ENCODE data around the gene ORAI1. TPM values are rescaled to one million over a fixed set of nuclear protein-coding genes. Genes with fewer than 3 reads are reported as not detected.

The ORAI1 gene
- total and polyA plus RNA-seq, 10 donors, result 12.9 to 47.5 (median 33.9) TPM

DNA sequence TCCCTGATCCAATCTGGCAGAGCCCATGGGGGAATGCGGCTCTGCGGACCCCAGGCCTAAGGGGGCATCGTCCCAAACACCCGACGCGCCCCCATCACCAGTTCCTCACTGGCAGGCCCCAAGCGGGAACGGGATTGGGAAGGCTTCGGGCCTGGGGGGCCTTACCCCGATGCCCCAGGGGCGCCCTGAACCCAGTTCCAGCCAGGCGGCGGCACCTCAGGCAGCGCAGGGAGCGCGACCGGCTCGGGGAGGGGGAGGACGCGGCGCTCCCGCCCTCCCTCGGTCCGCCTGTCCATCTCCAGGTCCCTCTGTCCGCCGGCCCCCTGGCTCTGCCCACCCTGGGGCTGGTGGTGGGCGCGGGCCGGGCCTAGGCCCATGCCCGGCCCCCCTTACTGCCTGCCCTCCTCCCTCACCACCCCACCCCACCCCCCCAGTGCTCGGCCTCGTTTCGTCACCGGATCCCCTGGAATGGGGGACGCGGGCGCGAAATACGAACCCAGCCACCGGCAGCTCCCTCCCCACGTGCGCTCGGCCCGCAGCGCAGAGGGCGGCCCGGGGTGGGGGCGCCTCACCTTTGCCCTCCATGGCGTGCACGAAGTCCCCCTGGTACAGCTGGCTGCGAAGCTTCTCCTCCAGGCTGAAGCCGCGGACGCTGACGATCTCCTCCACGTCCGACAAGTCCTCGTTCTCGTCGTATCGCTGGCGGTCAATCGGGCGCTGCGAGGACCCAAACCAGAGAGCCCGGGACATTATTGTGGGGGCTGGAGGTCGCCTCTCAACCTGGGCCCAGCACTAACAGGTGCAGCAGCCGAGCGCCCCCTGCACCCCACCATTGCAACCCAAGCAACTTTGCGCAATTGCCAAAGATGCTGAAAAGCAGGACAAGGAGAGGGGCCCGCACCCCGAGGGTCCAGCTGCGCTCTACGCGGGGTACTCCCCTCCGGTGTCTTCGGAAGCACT is 47.8 kb upstream of the ORAI1 start:
- intact Hi-C loops (cut with DNase I; ENCODE audit: low total_unique reads), result no loop called here
- Histone ChIP-seq H3K9me3 (no peaks in the 10 kb centered on the region), H3K27ac (peak overlapping the region; percentile 72 to 92 (median 86)), H3K36me3 (peaks cover 0 to 28% (median 10%) of the 10 kb centered on the region in 6 donors), H3K4me3 (peak overlapping the region; percentile 47 to 76 (median 62)), H3K4me1 (peaks cover 29 to 69% (median 50%) of the 10 kb centered on the region in 6 donors), H3K27me3 (replicated peaks in 1 of 7) (no peaks in the 10 kb centered on the region)
- peak in 1 of 3 donors; percentile 13 for TF ChIP-seq POLR2AphosphoS5 (IDR thresholded peaks at IDR 0.05)
- no peak for TF ChIP-seq POLR2A (IDR thresholded peaks at IDR 0.05)
- TF ChIP-seq CTCF (IDR thresholded peaks at IDR 0.05 in 8 of 11, conservative IDR thresholded peaks at IDR 0.05 in 3 of 11), result no peak
- WGBS, 5 donors, result 18 to 29% (median 26%) methylated on average over 13 to 77 of the region's 77 CpGs
- DNase-seq, result peak; percentile 87

- intact Hi-C loops (cut with DNase I; ENCODE audit: low total_unique reads), result no loop called here
- peak in 2 of 11 experiments; percentile 13 to 14 for TF ChIP-seq CTCF (IDR thresholded peaks at IDR 0.05 in 8 of 11, conservative IDR thresholded peaks at IDR 0.05 in 3 of 11)
- no peak for TF ChIP-seq POLR2A (IDR thresholded peaks at IDR 0.05)
- peak in 1 of 3 donors; percentile 42 for TF ChIP-seq POLR2AphosphoS5 (IDR thresholded peaks at IDR 0.05)
- no peaks in the 10 kb centered on the region for H3K27me3 ChIP-seq (replicated peaks in 1 of 7)
- peak; percentile 89 for DNase-seq
- peak overlapping the region; percentile 72 to 92 (median 86) for H3K27ac ChIP-seq
- H3K4me3 ChIP-seq, result peak overlapping the region; percentile 47 to 76 (median 62)
- peaks cover 29 to 71% (median 50%) of the 10 kb centered on the region in 6 donors for H3K4me1 ChIP-seq
- 0% methylated on average over 28 to 53 of the region's 53 CpGs for WGBS, 5 donors
- peaks cover 0 to 21% (median 6%) of the 10 kb centered on the region in 6 donors for H3K36me3 ChIP-seq
- no peaks in the 10 kb centered on the region for H3K9me3 ChIP-seq
These were observed 47.0 kb upstream of the ORAI1 start for GRCh38 chr12:121579190-121579791.

- WGBS, 5 donors, result 0 to 1% (median 1%) methylated on average over 27 to 54 of the region's 54 CpGs
- peaks cover 29 to 71% (median 50%) of the 10 kb centered on the region in 6 donors for H3K4me1 ChIP-seq
- H3K9me3 ChIP-seq, result no peaks in the 10 kb centered on the region
- H3K27me3 ChIP-seq (replicated peaks in 1 of 7), result no peaks in the 10 kb centered on the region
- DNase-seq, result peak; percentile 92
- intact Hi-C loops (cut with DNase I; ENCODE audit: low total_unique reads), result no loop called here
- H3K4me3 ChIP-seq, result peak overlapping the region; percentile 47 to 76 (median 62)
- H3K36me3 ChIP-seq, result peaks cover 0 to 11% (median under 1%) of the 10 kb centered on the region in 6 donors
- peak overlapping the region; percentile 72 to 92 (median 88) for H3K27ac ChIP-seq
- TF ChIP-seq CTCF (IDR thresholded peaks at IDR 0.05 in 8 of 11, conservative IDR thresholded peaks at IDR 0.05 in 3 of 11), result no peak
- peak; percentile 63 to 80 (median 80) for TF ChIP-seq POLR2AphosphoS5 (IDR thresholded peaks at IDR 0.05)
These were observed 46.1 kb upstream of the ORAI1 start for GRCh38 chr12:121579981-121580868.
